Effector CD8-positive, alpha-beta T cell (primary cell): ENCODE data around the gene FAM241A.
"Not testable (repeated sequence)": the region's sequence is repeated elsewhere in the genome, so short reads cannot be mapped to it uniquely, and the experiment has no call there.

ENCODE experiments used
- DNase-seq: peaks from one replicate; lab custom pipeline; 2025; lab: John Stamatoyannopoulos, UW
- total RNA-seq, 4 experiments: gene quantifications; one replicate each; lab custom pipeline; 2026; lab: John Stamatoyannopoulos, UW

Gene FAM241A
- total RNA-seq, result 2.9 to 25.8 (median 8.0) reads per million in 4 experiments

DNA sequence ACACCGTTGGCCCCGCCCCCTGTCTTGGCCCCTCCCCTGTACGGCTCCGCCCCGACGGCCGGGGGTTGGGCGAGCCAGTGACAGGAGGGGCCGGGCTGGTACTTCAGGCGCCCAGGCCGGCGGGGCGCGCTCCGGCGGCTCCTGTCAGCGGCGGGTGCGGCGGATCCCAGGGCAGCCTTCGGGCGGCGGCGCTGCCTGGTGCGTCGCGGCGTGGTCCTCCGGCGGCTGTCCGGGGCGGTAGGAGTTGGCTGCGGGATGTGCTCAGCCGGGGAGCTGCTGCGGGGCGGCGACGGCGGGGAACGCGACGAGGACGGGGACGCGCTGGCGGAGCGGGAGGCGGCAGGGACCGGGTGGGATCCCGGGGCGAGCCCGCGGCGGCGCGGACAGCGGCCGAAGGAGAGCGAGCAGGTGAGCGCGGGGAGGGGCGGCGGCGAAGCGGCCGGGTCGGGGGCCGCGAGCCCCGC is at the start of gene FAM241A:
Gene FAM241A (plus strand): TSS at position 129 of the 464 bp plus-strand sequence. CDS start 127 bp downstream, at position 256.
- peak; percentile 90 for DNase-seq

DNA sequence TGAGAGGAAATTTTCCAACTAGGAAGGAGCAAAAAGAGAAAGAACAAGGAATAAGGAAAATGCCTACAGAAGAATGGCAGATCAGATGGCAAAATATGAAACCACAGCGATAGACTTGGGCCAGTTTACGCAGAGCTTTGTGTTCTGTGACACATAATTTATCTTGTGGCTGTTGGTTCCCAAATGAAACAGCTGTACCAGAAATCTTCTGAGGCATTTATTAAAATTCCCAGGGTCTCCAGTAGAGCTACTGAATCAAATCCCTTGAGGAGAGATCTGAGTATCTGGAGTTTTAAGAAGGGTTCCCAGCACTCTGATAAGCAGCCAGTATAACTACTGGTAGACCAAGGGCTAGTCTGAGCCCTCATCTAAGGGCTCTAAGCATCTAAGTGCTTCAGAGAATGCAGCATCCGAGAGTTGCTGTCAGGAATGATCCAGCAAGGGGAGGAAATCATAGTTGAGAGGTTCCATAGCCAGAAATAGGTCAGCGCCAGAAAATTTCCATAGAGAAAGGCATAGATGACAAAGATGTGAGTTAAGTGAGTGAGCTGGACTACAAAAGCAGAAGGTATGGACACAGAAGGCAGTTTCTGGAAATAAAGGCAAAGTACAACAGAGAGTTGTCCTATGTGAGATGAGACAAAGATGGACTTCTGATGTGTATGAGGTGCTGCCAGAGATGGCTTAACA is 46.3 kb upstream of the FAM241A start:
- DNase-seq, result no peak

DNA sequence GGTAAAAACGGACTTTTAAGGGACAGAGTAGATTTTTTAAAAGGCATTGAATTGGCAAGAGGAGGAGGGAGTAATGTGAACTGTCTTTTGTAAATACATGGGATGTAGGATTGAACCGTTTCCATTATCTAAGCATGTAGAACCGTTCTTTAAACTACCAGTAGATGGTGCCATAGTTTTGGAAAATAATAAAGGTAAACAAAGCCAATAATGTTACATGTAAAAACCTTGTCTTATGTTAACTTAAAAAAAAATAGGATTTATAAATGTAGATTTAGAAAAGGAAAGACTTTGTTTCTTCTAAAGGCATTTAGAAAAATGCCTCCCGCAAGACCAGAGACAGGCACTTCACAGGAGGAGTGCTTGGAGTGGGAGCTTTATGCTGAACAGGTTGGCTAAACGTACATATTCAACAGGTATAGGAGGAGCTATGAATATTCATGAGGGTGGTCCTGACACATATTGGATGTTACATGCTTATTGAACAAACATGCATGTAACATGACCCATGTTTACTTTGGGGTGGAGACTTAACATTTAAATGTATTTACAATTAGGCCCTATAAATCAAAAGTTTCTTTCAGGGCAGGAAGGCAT is 45.5 kb upstream of the FAM241A start:
- DNase-seq, result no peak

DNA sequence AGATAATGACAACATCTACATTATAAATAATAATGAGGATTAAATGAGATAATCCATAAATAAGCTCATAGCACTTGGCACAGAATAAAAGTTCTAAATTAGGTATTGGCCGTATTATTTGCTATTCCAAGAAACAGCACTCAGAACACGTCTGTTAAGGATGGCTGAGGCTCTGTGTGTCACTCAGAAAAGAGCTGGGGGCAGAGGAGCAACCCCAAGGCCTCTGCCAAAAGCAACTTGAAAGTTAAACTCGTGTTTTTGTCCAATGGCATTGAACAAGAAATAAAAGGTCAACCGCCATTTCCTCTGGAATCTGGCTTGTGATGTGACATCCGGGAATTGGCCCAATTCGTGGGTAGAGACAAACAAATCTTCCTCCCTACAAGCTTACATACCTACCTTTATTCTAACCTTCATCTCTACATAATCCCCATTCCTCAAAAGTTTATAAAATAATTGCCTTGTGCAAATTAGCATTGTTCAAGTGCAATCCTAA is 42.3 kb upstream of the FAM241A start:
- DNase-seq, result no peak

DNA sequence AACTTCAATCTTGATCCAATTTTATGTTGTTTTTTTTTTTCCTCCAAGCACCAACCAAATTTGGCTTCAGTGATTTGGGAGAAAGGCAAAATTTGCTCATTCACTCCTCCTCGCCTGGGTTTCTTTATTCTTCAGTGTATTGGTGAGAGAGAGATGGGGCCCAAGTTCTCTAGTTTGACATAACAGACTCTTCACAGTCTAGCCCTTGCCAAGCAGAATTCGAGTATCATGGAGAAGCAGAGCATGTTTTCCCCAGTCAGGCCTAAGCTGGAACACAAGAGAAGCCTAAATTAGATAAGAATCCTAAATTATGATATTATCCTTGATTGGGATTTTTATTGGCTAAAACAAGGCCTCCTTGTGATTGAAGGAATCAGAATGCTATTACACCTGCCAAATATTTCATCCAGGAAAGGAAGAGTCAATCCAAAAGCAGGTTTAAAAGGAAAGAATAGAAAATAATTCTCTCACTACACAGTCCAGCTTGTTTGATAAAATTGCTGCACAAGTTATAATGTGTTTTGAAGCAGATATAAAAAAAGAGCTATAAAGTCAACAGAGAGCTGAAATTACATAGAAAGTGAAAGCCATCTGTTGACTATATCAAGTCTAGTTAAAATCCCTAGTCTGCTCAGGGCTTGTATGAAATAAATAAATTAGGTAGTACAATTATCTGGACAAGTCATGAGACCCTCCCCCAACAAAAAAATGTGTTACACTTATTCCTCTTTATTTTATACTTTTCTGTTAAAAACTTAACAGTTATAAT is 39.9 kb upstream of the FAM241A start:
- DNase-seq, result no peak

DNA sequence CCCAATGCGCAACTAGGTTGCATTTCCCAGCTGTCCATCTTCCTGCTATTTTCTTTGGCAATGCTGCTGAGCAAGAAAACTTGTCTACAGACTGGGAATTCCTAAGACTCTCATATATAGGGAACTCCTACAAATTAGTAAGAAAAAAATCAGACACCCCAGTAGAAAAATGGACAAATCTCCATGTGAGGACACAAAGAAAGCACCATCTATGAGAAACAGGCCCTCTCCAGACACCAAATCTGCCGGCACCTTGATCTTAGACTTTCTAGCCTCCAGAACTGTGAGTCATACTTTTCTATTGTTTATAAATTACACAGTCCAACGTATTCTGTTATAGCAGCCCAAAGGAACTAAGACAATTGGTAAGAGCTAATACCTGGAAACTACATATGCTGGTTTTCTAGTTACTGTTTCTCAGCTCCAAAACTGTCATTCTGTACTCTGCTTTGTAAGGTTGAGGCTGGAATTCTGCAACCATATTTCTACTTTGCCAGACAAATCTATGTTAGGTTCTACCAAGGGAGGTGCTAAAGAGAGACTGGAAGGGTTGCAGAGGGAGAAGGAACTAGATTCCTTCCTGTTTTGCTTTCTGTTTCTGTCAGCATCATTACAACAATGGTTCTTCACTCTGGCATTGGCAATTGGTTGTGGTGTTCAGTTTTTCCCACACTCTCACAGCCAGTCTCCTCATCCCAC is 35.7 kb upstream of the FAM241A start:
- DNase-seq, result no peak

DNA sequence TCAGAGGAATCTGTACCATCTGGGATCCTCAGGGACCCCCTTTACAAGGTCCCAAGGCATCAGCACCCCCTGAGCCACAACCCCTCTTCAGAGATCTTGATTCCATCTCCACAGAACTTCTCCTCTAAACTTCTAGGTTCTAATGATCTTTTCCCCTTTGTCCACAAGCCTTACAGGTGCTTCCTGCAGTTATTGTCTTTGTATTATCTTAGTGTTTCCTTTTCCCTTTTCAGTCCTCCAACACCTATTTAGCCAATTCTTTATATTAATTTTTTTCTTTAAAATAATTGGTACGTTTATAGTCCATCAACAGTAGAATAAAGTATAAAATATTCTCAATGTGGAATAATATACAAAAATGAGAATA is 35.2 kb upstream of the FAM241A start:
- no peak for DNase-seq

DNA sequence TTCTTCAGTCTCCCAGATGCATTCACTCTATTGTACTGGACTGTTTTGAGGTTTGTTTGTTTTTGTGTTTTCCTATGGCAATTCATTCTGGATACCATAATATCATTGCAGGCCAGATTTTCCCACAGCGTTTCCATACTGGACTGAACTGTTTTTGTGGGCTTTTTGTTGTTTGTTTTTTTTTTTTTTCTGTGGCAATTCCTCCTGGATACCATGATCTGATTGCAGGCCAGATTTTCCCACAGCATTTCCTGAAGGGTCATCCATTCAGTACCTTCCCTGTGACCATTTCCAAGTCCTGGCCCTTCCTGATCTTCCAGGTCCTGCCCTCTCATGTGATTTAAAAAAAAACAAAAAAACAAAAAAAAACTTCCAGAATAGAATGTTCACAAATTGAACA is 33.9 kb upstream of the FAM241A start:
- no peak for DNase-seq

DNA sequence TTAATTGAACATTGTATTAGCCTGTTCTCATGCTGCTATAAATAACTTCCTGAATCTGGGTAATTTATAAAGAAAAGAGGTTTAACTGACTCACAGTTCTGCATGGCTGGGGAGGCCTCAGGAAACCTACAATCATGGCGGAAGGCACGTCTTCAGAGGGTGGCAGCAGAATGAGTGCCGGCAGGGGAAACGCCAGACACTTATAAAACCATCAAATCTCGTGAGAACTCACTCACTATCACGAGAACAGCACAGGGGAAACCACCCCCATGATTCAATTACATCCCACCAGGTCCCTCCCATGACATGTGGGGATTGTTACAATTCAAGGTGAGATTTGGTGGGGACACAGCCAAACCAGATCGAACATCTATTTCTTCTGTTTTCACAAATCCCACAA is 33.2 kb upstream of the FAM241A start:
- not testable (repeated sequence) for DNase-seq

DNA sequence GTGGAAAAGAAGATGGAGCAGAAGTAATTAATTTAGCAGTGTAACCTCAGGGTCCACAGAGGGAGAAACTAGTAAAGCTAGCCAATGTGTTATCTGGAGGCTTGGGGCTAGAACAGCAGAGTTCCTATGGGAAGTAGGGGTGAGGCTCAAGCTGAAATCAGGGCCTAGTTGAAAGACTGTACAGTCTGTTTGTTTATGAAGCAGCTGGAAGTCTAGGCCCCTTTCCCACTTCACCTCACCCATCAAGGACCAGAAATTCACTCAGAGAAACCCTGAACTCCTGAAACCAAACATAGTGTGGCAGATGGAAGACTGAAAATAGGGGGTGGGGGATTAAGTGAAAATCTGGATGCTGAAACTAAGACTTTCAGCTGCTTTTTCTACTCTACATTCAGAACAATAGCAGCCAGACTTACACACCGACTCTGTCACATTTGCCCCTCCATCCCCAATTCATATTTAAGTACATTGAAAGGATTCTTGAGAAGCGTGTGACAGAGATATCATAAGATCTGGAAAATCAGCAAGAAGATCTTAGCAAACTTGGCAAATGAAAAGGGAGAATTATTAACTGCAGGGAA is 32.6 kb upstream of the FAM241A start:
- no peak for DNase-seq

DNA sequence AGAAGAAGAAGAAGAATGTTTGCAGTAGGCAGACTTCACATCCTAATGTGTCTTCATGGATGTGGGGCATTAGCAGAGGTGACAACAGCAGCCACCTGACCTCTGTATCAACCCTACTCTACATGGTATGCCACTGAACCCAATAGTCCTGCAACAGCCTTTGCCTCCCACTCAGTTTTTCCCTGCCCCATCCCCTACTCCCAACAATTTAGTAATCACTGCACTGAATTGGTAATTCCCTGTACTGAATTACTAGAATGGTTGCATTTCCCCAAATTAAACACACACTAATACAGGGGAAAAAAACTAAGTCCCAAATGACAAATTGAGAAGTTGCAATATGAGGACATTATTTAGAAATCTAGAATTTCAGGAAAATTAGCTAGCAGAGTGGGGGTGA is 31.4 kb upstream of the FAM241A start:
- DNase-seq, result no peak

DNA sequence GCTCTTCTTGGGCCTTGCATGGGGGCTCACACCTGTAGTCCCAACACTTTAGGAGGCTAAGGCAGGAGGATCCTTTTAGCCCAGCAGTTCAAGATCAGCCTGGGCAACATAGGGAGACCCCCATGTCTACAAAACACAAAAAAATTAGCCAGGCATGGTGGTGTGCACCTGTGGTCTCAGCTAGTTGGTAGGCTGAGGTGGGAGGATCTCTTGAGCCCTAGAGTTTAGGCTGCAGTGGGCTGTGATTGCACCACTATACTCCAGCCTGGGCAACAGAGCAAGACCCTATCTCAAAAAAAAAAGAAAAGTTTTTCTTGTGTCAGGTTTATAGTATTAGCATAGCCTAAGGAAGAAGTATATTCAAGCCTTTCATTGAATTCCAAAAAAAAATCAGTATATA is 30.8 kb upstream of the FAM241A start:
- no peak for DNase-seq

DNA sequence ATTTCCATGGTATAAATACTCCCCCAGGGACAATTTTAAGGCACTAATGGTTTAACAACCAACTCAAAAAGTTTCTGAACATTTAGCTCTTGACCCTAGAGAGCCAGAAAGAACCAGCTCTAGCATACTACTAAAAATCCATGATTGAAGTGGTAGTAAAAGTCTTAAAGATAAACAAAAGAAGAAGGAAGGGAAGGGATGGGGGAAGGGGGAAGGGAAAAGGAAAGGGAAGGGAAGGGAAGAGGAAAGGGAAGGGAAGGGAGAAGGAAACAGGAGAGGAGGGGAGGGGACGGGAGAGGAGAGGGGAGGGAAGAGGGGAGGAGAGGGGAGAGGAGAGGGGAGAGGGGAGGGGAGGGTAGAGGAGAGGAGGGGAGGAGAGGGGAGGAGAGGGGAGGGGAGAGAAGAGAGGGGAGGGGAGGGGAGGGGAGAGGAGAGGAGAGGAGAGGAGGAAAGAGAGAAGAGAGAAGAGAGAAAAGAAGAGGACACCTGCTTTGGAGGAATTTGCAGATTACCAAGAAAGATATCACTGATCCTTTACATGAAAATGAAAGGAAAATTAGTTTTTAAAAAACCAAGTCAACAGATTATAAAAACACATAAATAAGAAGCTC is 26.4 kb upstream of the FAM241A start:
- DNase-seq, result no peak

DNA sequence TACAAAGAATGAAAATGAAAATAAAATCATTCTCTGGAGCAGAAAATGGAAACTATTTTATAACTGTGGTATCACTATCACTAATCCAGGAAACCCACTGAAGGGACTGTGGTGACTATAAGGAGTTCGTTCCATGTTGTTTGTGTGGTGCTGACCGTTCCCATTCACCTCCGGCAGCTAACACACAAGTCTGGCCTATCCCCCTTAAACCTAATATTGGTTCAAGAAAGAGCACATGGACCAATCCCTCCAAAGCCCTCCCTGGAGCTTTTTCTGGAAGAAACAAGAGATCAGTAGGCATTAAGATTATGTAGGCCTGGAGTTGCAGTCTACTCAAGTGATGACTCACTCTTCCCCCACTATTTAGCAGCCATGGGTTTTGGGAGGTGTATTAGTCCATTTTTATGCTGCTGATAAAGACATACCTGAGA is 25.9 kb upstream of the FAM241A start:
- DNase-seq, result no peak

DNA sequence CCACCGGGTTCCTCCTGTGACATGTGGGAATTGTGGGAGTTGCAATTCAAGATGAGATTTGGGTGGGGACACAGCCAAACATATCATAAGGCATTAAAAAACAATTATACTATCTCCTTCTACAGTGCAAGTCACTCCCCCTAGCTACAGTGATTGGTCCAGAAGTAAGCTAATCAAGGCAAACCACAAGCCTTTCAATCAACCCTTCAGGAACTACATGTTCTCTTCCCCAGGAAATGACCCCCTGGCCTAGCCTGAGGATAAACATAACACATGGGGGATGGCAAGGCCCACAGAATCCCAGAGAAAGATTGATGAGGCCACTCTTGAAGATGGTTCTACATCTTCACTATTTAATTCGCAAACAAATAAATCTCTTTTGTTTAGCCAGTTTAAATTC is 25.2 kb upstream of the FAM241A start:
- no peak for DNase-seq

DNA sequence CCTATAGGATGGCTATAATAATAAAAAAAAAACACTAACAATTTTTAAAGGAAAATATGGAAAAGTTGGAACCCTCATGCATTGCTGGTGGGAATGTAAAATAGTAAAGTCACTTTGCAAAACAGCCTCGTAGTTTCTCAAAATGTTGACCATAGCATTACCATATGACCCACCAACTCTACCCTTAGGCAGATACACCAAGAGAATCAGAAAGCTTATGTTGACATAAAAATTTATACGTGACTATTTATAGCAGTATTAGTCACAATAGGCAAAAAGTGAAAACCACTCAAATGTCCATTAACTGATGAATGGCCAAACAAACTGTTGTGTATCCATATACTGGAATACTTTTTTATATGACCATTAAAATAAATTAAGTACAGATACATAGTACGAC is 19.8 kb upstream of the FAM241A start:
- DNase-seq, result no peak

DNA sequence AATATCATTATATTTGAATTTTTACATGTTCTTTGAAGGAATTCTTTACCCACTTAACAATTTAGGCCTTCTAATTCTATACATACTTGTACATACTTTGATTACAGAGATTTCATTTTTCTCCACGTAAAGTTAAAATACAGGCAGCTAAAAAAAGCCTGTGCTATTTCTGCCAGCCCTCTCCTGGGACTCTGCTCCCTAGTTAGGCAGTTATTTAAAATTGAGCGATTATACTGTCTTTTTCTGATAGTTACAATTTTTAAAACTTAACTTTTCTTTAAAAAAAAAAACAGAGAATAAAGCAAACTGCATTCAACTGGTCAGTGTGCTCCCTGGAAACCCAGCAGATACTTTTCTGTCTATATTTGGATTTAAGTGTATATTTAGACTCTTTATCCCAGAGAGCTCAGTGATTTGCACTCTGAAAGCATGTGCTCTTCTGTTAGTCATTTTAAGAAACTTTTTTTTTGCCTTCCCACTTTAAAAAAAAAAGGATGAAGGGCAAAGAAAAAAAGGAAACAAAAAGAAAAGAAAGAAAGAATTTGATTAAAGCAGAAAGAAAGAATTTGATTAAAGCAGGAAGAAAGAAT is 18.1 kb upstream of the FAM241A start:
- DNase-seq, result no peak

DNA sequence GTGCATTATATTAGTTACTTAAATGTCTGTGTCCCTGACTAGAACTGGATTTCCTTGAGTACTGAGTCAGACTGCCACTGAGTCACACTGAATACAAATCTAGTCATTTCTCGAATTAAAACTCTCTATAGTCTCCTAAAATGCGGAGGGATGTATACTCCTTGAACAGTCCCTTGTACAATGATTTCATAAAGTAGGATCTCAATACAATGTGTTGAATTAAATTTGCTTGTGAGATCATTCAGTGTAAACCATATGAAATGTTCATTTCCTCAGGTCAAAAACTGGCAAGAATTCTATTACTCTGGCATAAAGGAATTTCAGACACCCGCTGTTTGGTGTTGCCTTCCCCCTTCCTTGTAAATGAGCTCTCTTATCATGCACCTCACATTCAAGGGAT is 17.5 kb upstream of the FAM241A start:
- no peak for DNase-seq

DNA sequence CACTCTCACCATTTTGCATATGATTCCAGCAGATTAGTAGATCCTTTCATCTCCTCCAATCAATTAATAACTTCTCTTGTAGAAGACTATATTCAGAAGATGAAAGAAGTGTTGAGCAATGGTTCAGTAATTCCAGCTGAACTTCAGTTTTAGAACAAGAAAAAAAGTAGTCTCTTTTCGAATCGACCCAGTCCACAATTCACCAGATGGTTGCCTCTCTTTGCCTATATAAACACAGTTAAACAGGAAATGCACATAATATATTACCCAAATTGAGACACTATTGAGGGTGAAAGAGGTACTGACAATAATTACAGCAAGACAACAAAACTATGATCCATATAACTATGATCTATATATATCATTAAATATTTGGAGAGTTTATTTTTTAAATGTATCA is 16.8 kb upstream of the FAM241A start:
- DNase-seq, result no peak

DNA sequence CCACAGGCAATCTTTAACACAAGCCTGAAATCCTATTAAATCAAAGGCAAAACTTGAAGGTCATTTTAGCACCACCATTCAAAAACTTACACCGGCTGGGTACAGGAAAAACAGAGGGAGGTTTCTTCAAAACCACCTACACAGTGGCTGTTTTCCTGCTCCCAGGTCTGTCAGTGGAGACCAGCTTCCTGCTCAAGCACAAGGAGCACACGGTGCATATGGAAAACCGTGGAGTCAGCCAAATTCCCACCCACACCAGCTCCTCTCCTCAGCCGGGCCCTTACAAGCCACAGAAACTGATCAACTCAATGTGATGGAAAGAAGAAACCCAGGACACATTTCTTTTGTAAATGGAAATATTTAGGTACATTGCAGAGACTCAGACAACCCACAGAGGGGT is 14.3 kb upstream of the FAM241A start:
- DNase-seq, result no peak

DNA sequence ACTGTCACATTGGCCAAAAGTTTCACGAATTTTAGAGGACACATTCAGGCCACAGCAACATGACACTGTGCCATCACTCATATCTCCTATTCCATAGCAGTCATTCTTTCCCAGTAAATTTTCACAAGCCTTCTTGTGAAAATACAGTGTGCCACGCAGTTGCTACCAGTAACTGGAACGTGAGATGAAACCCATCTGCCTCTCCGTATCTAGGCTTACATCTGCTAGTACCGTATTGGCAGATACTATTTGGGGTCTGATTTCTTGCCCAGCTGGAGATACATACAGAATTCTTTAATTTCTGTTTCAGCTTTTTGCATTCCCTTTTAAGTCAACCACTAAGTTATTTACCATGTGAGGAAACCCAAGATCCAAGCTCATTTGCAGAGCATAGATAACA is 8.7 kb upstream of the FAM241A start:
- no peak for DNase-seq
